GM10847 (cell line): ENCODE data around the gene NARS2.

Experiments used
- POLR2A ChIP-seq: IDR thresholded peaks from 2 replicates; pipeline ENCODE4 v1.6.1; 2011; ENCODE audit not compliant: insufficient read length; ENCODE audit errors: extremely low read depth

The NARS2 gene

DNA sequence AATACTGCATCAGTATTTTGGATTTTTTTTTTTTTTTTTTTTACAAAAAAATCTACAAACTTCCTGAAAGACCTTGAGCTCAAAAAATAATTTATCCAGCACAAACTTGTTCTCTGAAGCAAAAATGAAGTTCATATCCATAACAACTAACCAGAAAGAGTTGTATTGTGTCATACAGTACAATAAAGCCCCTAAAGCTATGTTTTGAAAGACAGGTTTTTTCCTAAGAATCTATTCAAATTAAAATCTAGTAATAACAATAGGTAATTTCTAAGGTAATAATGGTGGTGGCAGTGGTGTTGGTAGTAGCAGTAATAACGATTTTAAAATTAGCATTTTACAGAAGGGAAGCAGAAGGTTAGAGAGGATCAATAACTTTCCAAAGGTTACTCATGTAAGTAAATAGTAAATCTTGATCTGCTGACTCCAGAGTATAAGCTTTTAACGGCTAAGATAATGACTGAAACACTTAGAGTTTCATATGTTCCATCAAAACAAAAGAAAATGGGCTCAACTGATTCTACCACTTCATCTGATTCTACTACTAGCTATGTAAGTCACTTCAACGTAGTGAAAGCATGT lies 103.7 kb downstream of the NARS2 start:
- TF ChIP-seq POLR2A: no peak

DNA sequence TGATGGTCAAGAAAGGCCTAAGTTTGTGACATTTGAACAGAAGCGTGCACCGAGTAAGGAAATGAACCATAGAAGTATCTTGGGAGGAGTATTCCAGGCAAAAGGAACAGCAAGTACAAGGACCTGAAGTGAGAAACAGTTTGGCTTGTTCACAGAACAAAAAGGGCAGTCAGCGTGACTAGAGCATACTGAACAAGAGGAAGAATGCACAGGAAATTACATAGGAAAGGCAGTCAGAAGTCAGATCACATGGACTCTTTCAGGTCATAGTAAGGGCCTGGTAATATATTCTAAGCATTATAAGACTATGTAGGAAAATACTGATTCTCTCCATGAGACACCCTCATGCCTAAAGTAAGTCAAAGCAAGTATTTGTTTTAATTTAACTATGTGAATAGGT lies 104.8 kb downstream of the NARS2 start:
- TF ChIP-seq POLR2A: no peak

DNA sequence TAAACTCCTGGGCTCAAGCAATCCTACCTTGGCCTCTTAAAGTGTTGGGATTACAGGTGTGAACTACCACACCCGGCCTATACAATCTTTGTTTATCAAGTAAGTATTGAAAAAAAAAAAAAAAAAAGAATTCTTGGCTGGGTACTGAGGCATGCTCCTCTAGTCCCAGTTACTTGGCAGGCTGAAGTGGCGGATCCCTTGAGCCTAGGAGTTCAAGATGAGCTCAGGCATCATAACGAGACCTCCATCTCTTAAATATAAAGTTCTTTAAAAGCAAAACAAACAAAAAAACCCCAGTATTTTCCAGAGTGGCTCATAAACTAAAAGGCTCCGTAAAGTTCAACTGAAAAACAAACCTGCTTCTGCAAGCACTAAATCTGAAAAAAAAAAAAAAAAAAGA lies 106.7 kb downstream of the NARS2 start:
- no peak for TF ChIP-seq POLR2A

DNA sequence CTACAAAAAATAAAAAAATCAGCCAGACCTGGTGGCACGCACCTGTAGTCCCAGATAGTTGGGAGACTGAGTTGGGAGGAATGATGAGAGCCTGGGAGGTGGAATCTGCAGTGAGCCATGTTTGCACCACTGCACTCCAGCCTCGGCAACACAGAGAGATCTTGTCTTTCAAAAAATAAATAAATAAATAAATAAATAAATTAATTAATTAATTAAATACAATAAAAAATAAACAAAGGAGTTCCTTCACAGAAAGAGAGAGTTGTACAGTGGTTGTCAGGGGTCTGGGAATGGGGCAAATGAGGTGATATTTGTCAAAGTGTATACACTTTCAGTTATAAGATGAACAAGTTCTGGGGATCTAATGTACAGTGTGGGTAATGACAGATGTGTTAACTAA lies 107.3 kb downstream of the NARS2 start:
- no peak for TF ChIP-seq POLR2A

DNA sequence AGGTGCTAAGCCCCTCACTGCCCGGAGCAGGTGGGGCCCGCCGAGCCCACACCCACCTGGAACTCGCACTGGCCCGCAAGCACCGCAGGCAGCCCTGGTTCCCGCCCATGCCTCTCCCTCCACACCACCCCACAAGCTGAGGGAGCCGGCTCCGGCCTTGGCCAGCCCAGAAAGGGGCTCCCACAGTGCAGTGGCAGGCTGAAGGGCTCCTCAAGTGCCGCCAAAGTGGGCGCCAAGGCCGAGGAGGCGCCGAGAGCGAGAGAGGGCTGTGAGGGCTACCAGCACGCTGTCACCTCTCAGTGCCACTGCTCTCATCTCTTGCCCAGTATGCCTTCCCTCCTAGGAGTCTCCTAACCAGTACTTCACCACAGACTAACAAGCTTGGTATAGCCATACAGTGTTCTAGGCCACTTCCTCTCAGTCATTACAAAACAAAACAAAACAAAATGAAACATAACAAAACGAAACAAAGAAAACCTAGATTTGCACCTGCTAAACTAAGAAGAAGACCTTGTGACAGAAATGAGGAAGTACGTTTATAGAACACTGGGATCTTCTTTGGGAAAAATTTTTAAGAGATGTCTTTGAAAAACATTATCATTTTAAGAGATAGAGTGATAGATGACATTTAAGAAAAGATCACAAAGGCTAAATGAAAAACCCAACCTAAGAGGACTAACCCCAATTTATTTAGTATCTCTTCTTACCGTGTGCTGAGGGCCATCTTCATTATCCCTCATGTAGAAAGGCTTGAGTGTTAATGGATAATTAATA lies 109.3 kb downstream of the NARS2 start:
- TF ChIP-seq POLR2A: no peak

DNA sequence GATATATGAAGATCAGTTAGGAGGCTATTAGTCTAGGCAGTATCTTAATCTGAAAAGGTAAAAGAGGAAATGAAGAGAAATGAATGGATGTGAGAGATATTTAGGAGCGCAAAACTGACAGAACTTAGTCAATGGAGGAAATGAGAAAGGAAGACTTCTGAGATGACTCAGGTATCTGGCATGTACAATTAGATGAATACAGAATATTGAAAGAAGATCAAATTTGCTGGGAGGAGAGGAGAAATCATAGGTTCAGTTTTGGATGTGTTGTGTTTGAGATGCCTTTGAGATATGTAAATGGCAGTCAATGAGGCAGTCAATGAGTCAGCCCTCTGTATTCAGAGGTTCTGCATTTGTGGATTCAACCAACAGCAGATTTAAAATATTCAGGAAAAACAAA lies 114.2 kb downstream of the NARS2 start:
- no peak for TF ChIP-seq POLR2A

DNA sequence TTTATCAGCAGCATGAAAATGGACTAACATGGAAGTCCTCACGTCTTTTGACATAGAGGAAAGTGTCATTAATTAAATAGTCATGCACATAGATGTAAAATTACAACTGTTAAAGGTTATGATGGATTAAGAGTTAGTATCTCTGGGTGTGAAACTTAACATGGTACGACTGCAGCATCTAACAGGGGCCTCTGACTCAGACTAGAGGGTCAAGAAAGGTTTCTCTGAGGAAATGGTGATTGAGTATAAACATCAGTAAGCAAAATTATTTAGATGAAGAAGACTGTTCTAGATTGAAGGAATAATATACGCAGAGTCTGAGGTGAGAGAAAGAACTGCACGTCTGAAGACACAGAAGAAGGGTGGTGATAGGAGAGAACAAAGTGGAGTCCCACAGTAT lies 114.9 kb downstream of the NARS2 start:
- TF ChIP-seq POLR2A: no peak

DNA sequence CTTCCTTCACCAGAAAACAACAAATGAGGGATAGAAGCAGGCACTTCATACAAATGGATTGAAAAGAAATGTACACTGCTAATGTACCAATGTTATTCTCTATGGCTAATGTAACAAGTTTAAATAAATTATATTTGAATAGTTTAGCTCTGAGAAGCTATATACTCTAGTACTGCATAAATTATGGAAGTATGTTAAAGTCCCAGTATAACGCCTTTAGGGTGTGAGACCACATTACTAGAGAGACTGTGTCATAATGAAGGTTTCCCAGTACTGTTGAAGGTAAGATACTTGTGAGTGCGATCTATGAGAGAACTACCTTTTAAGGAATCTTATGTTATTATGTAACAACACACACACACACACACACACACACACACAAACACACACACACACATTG lies 117.2 kb downstream of the NARS2 start:
- TF ChIP-seq POLR2A: no peak

DNA sequence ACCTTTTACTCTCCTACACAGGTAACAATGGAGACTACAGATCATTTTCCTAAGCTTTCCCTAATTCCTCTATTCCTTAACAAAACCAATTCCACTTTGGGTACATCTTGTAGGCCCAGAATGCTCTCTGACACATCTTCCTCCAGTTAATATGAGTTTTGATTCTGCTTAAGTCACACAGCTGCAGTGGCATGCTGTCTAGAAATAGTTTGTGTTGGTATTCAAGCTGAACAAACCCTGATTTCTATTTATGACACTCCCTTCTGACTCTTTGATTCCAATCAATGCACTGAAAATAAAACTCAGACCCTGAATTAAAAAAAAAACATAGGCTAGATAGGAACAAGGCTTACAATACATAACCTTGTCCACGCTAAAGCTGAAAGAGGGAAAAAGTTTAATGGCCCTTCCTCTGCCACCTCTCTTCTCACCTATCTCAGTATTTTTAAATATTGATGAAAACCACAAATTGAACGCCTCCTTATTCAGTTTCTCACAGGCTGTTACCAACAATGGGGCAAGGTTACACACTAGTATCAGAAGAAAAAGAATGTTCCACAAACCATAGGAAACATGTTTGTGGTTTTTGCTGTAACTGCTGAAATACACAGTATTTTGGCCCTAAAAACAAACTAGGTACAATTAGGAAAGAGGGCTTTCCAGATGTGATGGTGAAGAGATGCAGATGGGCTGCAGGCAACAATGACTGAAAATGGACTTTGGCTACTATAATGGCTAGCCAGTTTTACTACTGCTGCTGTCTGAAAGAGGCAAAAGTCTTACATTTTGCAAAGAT lies 121.3 kb downstream of the NARS2 start:
- no peak for TF ChIP-seq POLR2A

DNA sequence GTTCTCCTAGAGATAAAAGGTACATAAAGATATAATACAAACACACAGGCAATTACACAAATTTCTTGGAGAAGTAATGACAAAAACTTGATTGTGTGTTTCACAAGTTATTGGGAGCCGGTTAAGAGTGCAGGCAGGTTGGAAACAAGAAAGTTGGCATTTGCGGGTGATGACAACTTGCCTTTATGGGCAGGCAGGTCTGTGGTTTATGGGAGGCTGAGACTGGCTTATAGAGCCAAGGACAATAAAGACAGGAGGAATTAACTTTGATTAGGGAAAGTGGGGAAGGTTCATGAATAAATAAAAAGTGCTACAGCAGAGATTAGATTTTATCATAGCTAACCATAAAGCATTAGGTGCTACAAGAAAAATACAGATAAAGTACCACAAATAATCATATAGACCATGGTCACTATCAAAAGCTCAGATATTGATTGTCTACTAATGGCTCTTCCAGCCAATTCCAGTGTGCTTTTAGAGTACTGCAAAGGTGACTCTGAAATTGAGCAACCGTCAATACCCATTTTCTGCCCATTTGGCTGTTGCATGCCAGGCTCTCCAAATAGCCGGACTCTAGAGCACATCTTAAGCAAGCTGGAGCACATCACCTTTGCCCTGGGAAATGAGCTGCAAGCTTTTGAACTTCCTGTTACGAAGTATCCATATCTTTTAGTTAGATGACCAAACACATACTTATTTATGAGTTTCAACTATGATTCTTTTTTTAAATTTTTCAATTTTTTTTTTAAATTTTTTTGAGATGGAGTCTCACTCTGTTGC lies 123.1 kb downstream of the NARS2 start:
- no peak for TF ChIP-seq POLR2A

DNA sequence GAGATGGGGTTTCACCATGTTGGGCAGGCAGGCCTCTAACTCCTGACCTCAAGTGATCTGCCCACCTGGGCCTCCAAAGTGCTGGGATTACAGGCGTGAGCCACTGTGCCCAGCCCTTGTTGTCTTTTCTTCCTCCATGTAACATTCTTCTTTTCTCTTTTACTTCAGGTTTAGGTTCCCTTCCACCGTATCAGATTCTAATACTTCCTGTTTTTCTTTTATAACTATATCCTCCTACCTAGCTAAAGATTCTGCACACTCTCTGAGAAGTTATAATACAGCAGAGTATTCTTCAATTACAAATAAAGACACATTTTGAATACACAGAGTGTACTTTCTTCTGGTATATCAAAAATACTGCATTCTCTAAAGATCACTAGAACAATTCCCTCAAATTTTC lies 123.8 kb downstream of the NARS2 start:
- no peak for TF ChIP-seq POLR2A

DNA sequence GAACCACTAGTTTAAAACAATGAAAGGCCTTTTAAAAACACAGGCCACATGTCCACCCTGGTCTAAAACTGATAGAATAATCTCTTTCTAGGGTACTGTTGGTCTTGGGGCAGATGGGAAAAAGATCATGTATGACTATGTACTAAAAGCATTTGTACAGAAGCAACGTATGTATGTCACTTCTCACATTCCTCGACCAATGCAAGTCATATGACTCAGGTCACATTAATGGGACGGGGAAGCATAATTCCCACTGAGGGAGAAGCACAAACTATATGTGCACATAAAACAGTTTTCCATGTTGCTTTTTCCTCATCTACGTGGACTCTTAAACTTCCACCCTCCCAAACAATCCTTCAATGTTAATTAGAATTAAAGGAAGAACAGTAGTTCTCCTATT lies 124.8 kb downstream of the NARS2 start:
- TF ChIP-seq POLR2A: no peak

DNA sequence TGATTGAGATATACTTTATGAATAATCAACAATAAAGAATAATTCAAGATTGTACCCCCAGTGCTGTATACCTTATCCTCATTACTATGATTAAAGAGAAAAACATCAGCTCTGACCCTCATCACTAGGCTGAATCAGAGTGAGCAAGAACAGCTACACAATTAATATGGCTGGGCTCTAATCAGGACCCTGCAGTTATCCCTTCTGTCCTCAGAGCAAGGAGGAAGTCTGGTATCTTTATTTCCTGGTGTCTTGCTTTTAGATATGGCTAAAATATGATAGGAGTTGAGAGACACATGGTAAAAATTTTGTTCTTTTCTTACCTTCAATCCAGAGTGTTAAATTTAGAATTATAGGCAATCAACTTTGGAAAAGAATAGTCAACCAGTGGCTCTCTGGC lies 128.5 kb downstream of the NARS2 start:
- TF ChIP-seq POLR2A: no peak

DNA sequence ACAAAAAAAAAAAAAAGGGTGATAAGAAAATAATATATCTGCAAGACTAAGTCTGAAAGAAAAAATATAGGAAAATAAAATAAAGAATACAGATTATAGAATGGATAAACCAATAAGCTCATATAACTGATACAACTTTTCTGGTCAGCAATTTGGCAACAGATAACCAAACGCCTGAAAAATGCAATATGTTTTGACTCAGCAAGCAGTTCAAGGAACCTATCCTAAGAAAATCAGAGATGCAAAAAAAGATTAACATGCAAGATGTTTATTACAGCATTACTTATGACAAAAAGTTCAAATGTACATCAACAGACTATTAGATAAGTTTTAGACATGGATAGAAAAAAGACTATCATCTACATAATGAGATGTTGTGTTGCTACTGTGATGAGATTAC lies 129.9 kb downstream of the NARS2 start:
- TF ChIP-seq POLR2A: no peak

DNA sequence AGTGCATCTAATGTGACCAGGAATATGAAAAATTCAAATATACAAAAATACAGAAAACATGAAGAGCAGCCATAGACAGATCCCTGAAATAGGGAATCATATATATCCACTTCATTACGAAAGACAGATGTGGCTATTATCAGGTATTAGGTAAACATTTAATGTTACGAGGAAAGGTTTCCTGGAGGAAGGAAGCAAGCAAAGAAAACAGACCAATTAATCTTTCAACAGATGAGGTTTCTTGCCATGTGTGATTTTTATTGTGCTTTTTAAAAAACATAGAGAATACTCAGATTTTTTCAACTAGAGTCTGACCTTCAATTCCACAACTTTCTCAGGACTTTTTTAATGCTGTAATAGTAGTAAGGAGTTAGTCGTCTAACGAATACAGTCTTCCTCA lies 132.7 kb downstream of the NARS2 start:
- no peak for TF ChIP-seq POLR2A

DNA sequence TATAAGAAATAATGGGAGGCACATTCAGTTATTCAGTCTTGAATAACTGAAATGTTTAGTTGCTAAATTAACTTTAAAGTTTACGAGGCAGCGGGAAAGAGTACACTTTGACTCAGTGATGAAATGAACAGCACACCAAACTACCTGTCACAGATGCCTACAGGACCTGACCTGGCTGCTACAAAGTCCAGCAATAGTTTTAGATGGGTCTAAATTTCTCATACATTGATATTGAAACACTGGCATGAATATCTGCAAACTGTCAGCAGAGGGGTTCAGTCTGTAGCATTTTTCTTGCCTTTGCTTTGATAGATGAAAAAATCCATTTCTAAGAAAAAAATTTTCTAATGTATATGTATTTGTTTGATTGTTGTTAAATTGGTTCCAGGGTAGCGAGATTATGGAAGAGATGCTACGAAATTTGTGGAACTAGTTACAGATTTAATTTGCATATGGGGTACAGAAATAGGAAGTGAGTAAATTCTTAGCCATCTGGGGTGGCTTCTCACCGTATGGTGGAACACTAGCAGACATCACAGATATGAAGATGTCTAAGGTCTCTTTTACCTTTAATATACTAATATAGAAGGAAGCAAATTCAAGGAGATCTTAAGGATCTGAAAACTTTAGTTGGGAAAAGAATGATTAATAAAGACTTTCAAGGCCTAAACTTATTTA lies 136.2 kb downstream of the NARS2 start:
- no peak for TF ChIP-seq POLR2A

DNA sequence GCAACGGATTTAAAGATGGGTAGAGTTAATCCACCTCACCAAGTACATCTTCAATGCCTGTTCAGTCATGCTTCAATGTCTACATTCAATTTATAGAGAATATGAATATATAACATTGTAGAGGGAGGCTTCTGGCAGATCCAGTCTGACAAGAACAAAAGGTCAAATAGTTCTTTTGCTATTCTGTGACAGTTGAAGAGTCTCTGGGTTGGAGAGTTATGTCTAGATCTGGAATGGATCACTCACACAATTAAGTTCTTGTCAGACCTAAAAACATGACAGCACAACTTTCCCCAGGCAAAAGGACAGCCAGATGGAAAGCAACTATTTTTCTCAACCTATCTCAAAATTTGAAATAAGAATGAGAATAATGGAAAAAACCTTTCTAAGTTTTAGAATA lies 141.7 kb downstream of the NARS2 start:
- TF ChIP-seq POLR2A: no peak
